ENCODE results near the gene ANK3. TPM values are rescaled to one million over a fixed set of nuclear protein-coding genes. Genes with fewer than 3 reads are reported as not detected.

The ANK3 gene
- total RNA-seq, 2 donors from 2014 or later, result 5.7 to 6.1 TPM

GRCh38 chr10:60384708-60385398 is 4.8 kb downstream of the ANK3 start:
- intact Hi-C loops (cut with DNase I), result no loop called here
- no peak for DNase-seq (ENCODE audit: low spot score)

GRCh38 chr10:60384011-60384410 is 5.7 kb downstream of the ANK3 start:
- intact Hi-C loops (cut with DNase I), result no loop called here
- DNase-seq (ENCODE audit: low spot score), result no peak

GRCh38 chr10:60382946-60383681 is 6.6 kb downstream of the ANK3 start:
- intact Hi-C loops (cut with DNase I), result no loop called here
- no peak for DNase-seq (ENCODE audit: low spot score)

- DNase-seq (ENCODE audit: low spot score), result no peak
- intact Hi-C loops (cut with DNase I), result no loop called here
Measured at GRCh38 chr10:60380781-60381180, 8.9 kb downstream of the ANK3 start.

- intact Hi-C loops (cut with DNase I), result no loop called here
- DNase-seq (ENCODE audit: low spot score), result no peak
Measured at GRCh38 chr10:60377955-60378354, 11.7 kb downstream of the ANK3 start.

- no peak for DNase-seq (ENCODE audit: low spot score)
Measured at GRCh38 chr10:60377042-60377352, 12.7 kb downstream of the ANK3 start.

GRCh38 chr10:60376221-60377041 is 13.2 kb downstream of the ANK3 start:
- intact Hi-C loops (cut with DNase I), result no loop called here
- no peak for DNase-seq (ENCODE audit: low spot score)

More at GRCh38 chr10:60377042-60377352, 12.7 kb downstream of the ANK3 start:
- intact Hi-C loops (cut with DNase I), result no loop called here

- DNase-seq (ENCODE audit: low spot score), result no peak
- intact Hi-C loops (cut with DNase I), result no loop called here
Measured at GRCh38 chr10:60375293-60376004, 14.2 kb downstream of the ANK3 start.

GRCh38 chr10:60374836-60375235 is 14.8 kb downstream of the ANK3 start:
- intact Hi-C loops (cut with DNase I), result no loop called here
- DNase-seq (ENCODE audit: low spot score), result no peak

- intact Hi-C loops (cut with DNase I), result no loop called here
- no peak for DNase-seq (ENCODE audit: low spot score)
Measured at GRCh38 chr10:60372436-60372835, 17.2 kb downstream of the ANK3 start.

- intact Hi-C loops (cut with DNase I), result no loop called here
- no peak for DNase-seq (ENCODE audit: low spot score)
Measured at GRCh38 chr10:60369547-60369930, 20.1 kb downstream of the ANK3 start.

- no peak for DNase-seq (ENCODE audit: low spot score)
- intact Hi-C loops (cut with DNase I), result no loop called here
Measured at GRCh38 chr10:60368875-60369546, 20.7 kb downstream of the ANK3 start.

- intact Hi-C loops (cut with DNase I), result no loop called here
- DNase-seq (ENCODE audit: low spot score), result no peak
Measured at GRCh38 chr10:60367901-60368300, 21.8 kb downstream of the ANK3 start.

- intact Hi-C loops (cut with DNase I), result no loop called here
- no peak for DNase-seq (ENCODE audit: low spot score)
Measured at GRCh38 chr10:60367431-60367830, 22.2 kb downstream of the ANK3 start.

- no peak for DNase-seq (ENCODE audit: low spot score)
- intact Hi-C loops (cut with DNase I), result no loop called here
Measured at GRCh38 chr10:60367024-60367423, 22.7 kb downstream of the ANK3 start.

- no peak for DNase-seq (ENCODE audit: low spot score)
- intact Hi-C loops (cut with DNase I), result no loop called here
Measured at GRCh38 chr10:60363187-60363586, 26.5 kb downstream of the ANK3 start.

GRCh38 chr10:60362461-60362860 is 27.2 kb downstream of the ANK3 start:
- intact Hi-C loops (cut with DNase I), result no loop called here
- no peak for DNase-seq (ENCODE audit: low spot score)

- intact Hi-C loops (cut with DNase I), result no loop called here
- DNase-seq (ENCODE audit: low spot score), result no peak
Measured at GRCh38 chr10:60359066-60359465, 30.6 kb downstream of the ANK3 start.

GRCh38 chr10:60358282-60358681 is 31.4 kb downstream of the ANK3 start:
- intact Hi-C loops (cut with DNase I), result no loop called here

More at GRCh38 chr10:60358282-60358681, 31.4 kb downstream of the ANK3 start:
- DNase-seq (ENCODE audit: low spot score), result no peak
